ENCODE measurements around the gene EPAS1. TPM values are rescaled to one million over a fixed set of nuclear protein-coding genes. Genes with fewer than 3 reads are reported as not detected.
A peak's percentile ranks its signal among the peaks of the same experiment; 100 is the strongest.

The EPAS1 gene
- total and polyA plus RNA-seq, 2 of the 13 experiments (the other 11 are each of a cell fraction or from before 2014, with no cell fraction given): 47.1 to 182 TPM

DNA sequence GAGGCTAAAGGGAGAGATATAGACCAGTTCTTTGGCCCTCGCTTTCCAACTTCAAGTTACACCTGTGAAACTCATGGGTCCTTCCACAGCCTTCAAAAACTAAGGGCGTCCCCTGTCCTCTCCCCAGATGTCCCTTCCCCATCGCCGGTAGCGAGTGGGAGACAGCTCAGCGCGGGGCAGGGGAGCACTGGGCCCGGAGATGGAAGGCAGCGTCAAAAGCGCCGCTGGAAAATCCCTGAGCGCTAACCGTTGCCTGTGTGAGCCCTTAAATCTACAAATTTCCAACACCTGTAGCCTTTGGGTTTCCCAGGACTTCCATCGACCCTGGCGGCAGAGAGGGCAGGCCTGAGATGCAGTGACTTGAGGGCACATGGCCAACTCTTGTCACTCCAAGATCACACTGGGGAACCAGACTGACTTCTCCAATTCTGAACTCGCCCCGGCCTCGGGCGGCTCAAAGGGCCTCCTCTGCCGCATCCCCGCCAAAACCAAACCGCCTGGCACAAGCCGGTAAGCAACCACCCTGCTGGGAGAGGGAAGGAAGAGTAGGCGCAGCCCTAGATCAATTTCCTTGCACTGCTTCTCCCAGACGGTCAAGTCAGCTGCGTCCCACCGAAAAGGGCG is 879 bp upstream of the EPAS1 start (continued):
- TF ChIP-seq, protein P1, sequence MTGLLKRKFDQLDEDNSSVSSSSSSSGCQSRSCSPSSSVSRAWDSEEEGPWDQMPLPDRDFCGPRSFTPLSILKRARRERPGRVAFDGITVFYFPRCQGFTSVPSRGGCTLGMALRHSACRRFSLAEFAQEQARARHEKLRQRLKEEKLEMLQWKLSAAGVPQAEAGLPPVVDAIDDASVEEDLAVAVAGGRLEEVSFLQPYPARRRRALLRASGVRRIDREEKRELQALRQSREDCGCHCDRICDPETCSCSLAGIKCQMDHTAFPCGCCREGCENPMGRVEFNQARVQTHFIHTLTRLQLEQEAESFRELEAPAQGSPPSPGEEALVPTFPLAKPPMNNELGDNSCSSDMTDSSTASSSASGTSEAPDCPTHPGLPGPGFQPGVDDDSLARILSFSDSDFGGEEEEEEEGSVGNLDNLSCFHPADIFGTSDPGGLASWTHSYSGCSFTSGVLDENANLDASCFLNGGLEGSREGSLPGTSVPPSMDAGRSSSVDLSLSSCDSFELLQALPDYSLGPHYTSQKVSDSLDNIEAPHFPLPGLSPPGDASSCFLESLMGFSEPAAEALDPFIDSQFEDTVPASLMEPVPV (CRISPR knock-in tag; IDR thresholded peaks at IDR 0.05): peak; percentile 15; the same call in 1 of the 2 replicates
- TF ChIP-seq ZSCAN25 (CRISPR knock-in tag; IDR thresholded peaks at IDR 0.05): no peak
- no peak for TF ChIP-seq ZNF839 (CRISPR knock-in tag; IDR thresholded peaks at IDR 0.05; ENCODE audit: borderline replicate concordance)
- no peak for TF ChIP-seq PATZ1 (CRISPR knock-in tag; IDR thresholded peaks at IDR 0.05)
- peak; percentile 62; the same call in 1 of the 2 replicates for TF ChIP-seq ZNF891 (CRISPR knock-in tag; IDR thresholded peaks at IDR 0.05)
- TF ChIP-seq TBP (CRISPR knock-in tag; IDR thresholded peaks at IDR 0.05): no peak
- 0 out of 2 replicates have a peak, but pooled peaks have one; percentile 27 for TF ChIP-seq ZNF142 (CRISPR knock-in tag; IDR thresholded peaks at IDR 0.05)
- 0 out of 2 replicates have a peak, but pooled peaks have one; percentile 6 for TF ChIP-seq PAXIP1 (CRISPR knock-in tag; conservative IDR thresholded peaks at IDR 0.05)
- TF ChIP-seq ZNF224 (CRISPR knock-in tag; IDR thresholded peaks at IDR 0.05): 0 out of 2 replicates have a peak, but pooled peaks have one; percentile 67
- no peak for TF ChIP-seq EP300 (IDR thresholded peaks at IDR 0.05; ENCODE audit: low read depth in 2 of 2, low read length in 2 of 2)
- no peak for TF ChIP-seq EP300 (CRISPR knock-in tag; IDR thresholded peaks at IDR 0.05; ENCODE audit: borderline replicate concordance)
- TF ChIP-seq SOX6 (IDR thresholded peaks at IDR 0.05): no peak
- TF ChIP-seq SOX6 (CRISPR knock-in tag; IDR thresholded peaks at IDR 0.05): peak; percentile 22; the same call in 1 of the 2 replicates
